Stomach smooth muscle (tissue), 2 donors: ENCODE measurements around the gene POLR2J.

Experiments
- H3K27ac ChIP-seq: one replicate; pipeline ENCODE4 v1.7.0; 2013; ENCODE audit warnings: mild to moderate bottlenecking, low read length, inconsistent platforms
- H3K27me3 ChIP-seq, 2 donors: one replicate each; pipeline ENCODE4 v1.7.0; 2013; ENCODE audit warnings: low read length in 2 of 2; ENCODE audit not compliant: insufficient read depth in 2 of 2, control insufficient read depth in 1 of 2
- H3K36me3 ChIP-seq, 2 donors: one replicate each; pipeline ENCODE4 v1.7.0; 2013; ENCODE audit warnings: low read length in 2 of 2; ENCODE audit not compliant: control insufficient read depth in 2 of 2, insufficient read depth in 2 of 2
- H3K4me1 ChIP-seq: one replicate; pipeline ENCODE4 v1.7.0; 2013; ENCODE audit warnings: low read length; ENCODE audit not compliant: control insufficient read depth, insufficient read depth
- H3K4me3 ChIP-seq, 2 donors: one replicate each; pipeline ENCODE4 v1.7.0; 2013; ENCODE audit warnings: low read length in 2 of 2
- H3K9ac ChIP-seq, 2 donors: one replicate each; pipeline ENCODE4 v1.7.0; 2013; ENCODE audit warnings: low read length in 2 of 2, mild to moderate bottlenecking in 1 of 2
- H3K9me3 ChIP-seq, 2 donors: one replicate each; pipeline ENCODE4 v1.7.0; 2013; ENCODE audit warnings: low read length in 2 of 2; ENCODE audit not compliant: control insufficient read depth in 2 of 2
- donor health status: healthy.
- donor health status: Pancreatic carcinoma.

Gene POLR2J

GRCh38 chr7:102447311-102447710 is 31.4 kb downstream of the POLR2J start:
- Histone ChIP-seq H3K4me1 (no peaks in the 10 kb centered on the region), H3K27me3 (no peaks in the 10 kb centered on the region), H3K9ac (no peak overlapping the region), H3K27ac (no peak overlapping the region), H3K4me3 (no peak overlapping the region), H3K36me3 (no peaks in the 10 kb centered on the region), H3K9me3 (no peaks in the 10 kb centered on the region)

GRCh38 chr7:102446387-102447156 is 32.1 kb downstream of the POLR2J start:
- H3K36me3 ChIP-seq, result no peaks in the 10 kb centered on the region
- H3K4me3 ChIP-seq, result no peak overlapping the region
- no peak overlapping the region for H3K27ac ChIP-seq
- H3K9ac ChIP-seq, result no peak overlapping the region
- no peaks in the 10 kb centered on the region for H3K9me3 ChIP-seq
- no peaks in the 10 kb centered on the region for H3K4me1 ChIP-seq
- no peaks in the 10 kb centered on the region for H3K27me3 ChIP-seq

GRCh38 chr7:102445674-102446071 is 33.0 kb downstream of the POLR2J start:
- Histone ChIP-seq H3K4me1 (no peaks in the 10 kb centered on the region), H3K27me3 (no peaks in the 10 kb centered on the region), H3K9me3 (no peaks in the 10 kb centered on the region), H3K4me3 (no peak overlapping the region), H3K36me3 (no peaks in the 10 kb centered on the region), H3K9ac (no peak overlapping the region), H3K27ac (no peak overlapping the region)

- Histone ChIP-seq H3K36me3 (no peaks in the 10 kb centered on the region), H3K9me3 (no peaks in the 10 kb centered on the region), H3K27ac (no peak overlapping the region), H3K4me3 (no peak overlapping the region), H3K4me1 (no peaks in the 10 kb centered on the region), H3K9ac (no peak overlapping the region), H3K27me3 (no peaks in the 10 kb centered on the region)
These were observed 33.6 kb downstream of the POLR2J start for GRCh38 chr7:102444961-102445673.

GRCh38 chr7:102439963-102440795 is 38.5 kb downstream of the POLR2J start:
- Histone ChIP-seq H3K4me1 (no peaks in the 10 kb centered on the region), H3K27me3 (no peaks in the 10 kb centered on the region), H3K9me3 (no peaks in the 10 kb centered on the region), H3K27ac (no peak overlapping the region), H3K36me3 (no peaks in the 10 kb centered on the region), H3K4me3 (no peak overlapping the region), H3K9ac (no peak overlapping the region)

- Histone ChIP-seq H3K9ac (no peak overlapping the region), H3K9me3 (no peaks in the 10 kb centered on the region), H3K27me3 (no peaks in the 10 kb centered on the region), H3K4me3 (no peak overlapping the region), H3K27ac (no peak overlapping the region), H3K36me3 (no peaks in the 10 kb centered on the region), H3K4me1 (peaks cover 12% of the 10 kb centered on the region)
These were observed 42.6 kb downstream of the POLR2J start for GRCh38 chr7:102436118-102436517.

- Histone ChIP-seq H3K9me3 (no peaks in the 10 kb centered on the region), H3K9ac (peak overlapping the region; percentile 51 to 69), H3K27ac (no peak overlapping the region), H3K4me1 (peaks cover 12% of the 10 kb centered on the region), H3K4me3 (peak overlapping the region; percentile 64 to 74), H3K36me3 (no peaks in the 10 kb centered on the region), H3K27me3 (no peaks in the 10 kb centered on the region)
These were observed 44.7 kb downstream of the POLR2J start for GRCh38 chr7:102434039-102434486.

- Histone ChIP-seq H3K9ac (peak within 1 kb of the TSS; percentile 51 to 69), H3K27ac (no peak within 1 kb of the TSS), H3K4me3 (peak within 1 kb of the TSS; percentile 64 to 74)
These were observed 45.3 kb downstream of the POLR2J start, which contains the start of gene ORAI2 for GRCh38 chr7:102433219-102434038. Gene ORAI2, plus strand, starts transcription at chr7:102433575. Its CDS starts 5,382 bp downstream, at chr7:102438957.

GRCh38 chr7:102432442-102433218 is 46.1 kb downstream of the POLR2J start:
- Histone ChIP-seq H3K27me3 (no peaks in the 10 kb centered on the region), H3K4me1 (peaks cover 12% of the 10 kb centered on the region), H3K9ac (peak overlapping the region in 1 of 2 donors; percentile 42), H3K27ac (no peak overlapping the region), H3K36me3 (no peaks in the 10 kb centered on the region), H3K9me3 (no peaks in the 10 kb centered on the region), H3K4me3 (peak overlapping the region; percentile 49 to 74)

More at GRCh38 chr7:102433219-102434038, 45.3 kb downstream of the POLR2J start, which contains the start of gene ORAI2:
- Histone ChIP-seq H3K9me3 (no peaks in the 10 kb centered on the region), H3K27me3 (no peaks in the 10 kb centered on the region), H3K36me3 (no peaks in the 10 kb centered on the region), H3K4me1 (peaks cover 12% of the 10 kb centered on the region)
